Melanocyte of skin (primary cell): ENCODE data around the gene BRMS1L. TPM values are rescaled to one million over a fixed set of nuclear protein-coding genes. Genes with fewer than 3 reads are reported as not detected.

Experiments
- total RNA-seq, 2 donors: library from RNA; depleted of rRNA; stranded (reverse); fragments of >200 nt; gene quantifications; 2 replicates each; pipeline ENCODE4 v1.2.3, GENCODE V29; 2012

BRMS1L gene
- total RNA-seq = 1 to 10 TPM; 3.8 to 5.3 TPM

GRCh38 chr14:35826218-35826951 lies at the start of gene BRMS1L:
Gene BRMS1L (plus strand): TSS chr14:35826338. CDS start chr14:35826517, 179 bp downstream.

DNA sequence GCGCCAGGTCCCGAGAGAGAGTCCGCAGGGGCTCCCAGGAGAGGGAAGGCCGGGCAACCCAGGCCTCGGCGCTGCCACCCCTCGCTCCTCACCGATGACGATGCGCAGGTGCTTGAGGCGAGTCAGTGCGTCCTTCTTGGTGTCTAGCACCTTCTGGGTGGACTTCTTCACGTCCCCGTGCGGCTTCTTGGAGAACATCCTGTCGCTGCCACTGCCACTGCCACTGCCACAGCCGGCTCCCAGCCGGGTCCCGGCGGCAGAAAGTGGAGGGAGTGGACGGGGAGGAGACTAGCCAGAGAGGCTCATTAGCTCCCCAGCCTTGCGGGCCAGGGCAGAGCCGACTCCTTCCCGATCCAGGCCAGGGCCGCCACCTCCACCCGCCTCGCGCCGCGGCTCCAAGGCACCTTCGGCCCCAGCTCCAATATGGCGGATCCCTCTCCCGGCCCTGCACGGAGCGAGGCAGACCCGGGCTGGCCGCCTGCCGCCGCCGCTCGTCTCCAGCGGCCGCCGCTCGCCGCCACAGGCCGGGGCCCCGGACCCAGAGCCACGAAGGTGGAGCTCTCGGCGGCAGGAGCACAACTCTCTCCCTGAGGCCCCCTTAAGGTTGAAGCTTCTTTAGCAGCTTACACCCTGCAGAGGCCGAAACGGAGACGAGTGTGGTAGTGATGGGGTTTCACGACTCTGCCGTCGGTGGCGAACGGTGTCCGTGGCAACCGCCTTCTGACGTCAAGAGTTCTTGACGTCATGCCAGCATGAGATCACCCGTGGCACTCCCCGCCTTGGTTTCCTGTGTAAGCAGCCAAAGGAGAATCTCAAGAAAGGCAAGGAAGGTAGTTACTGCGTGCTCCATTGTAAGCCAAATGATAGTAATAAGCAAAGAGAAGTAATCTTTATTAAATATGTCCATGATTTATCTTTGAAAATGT lies 17.2 kb upstream of the BRMS1L start, which contains the start of gene RALGAPA1:
Gene RALGAPA1, minus strand, starts transcription at position 658 of the 926 bp plus-strand sequence. Its CDS starts 460 bp downstream, at position 198.

Other genes with a start within 250 kb of the BRMS1L start
- 10 to 100 TPM; 44.3 to 54.0 TPM for gene RALGAPA1, start 17.0 kb upstream of the BRMS1L start, total RNA-seq